Mammary microvascular endothelial cell (primary cell): ENCODE data around the gene FOXC1. TPM values are rescaled to one million over a fixed set of nuclear protein-coding genes. Genes with fewer than 3 reads are reported as not detected.

Experiments
- total RNA-seq: library from RNA; depleted of rRNA; stranded (reverse); fragments of >200 nt; gene quantifications from 2 replicates; pipeline ENCODE4 v1.2.3, GENCODE V29; 2015

The FOXC1 gene
- total RNA-seq: 9.9 and 10.5 TPM in 2 replicates

GRCh38 chr6:1609648-1610496 lies at the start of gene FOXC1:
FOXC1 (plus strand) TSS chr6:1609915; CDS start chr6:1610446, 531 bp downstream.

Other genes starting within 250 kb of the FOXC1 start
- not detected in 2 replicates for gene FOXF2, start 220.3 kb upstream of the FOXC1 start, total RNA-seq